H1 (cell line): Measurements from ENCODE around the gene TFB2M.

Source experiments
- BRCA1 ChIP-seq: IDR thresholded peaks from 2 replicates; pipeline ENCODE4 v1.6.1; 2012; ENCODE audit warnings: low read depth, low read length, improper control_type of control experiment
- E2F6 ChIP-seq: IDR thresholded peaks from 2 replicates; pipeline ENCODE4 v1.6.1; 2012; ENCODE audit warnings: inconsistent platforms
- EP300 ChIP-seq, 2 experiments: IDR thresholded peaks; 1 replicate in 1 of 2; 2 replicates in 1 of 2; pipeline ENCODE4 v1.6.1; 2011 to 2012; ENCODE audit warnings: low read depth in 2 of 2, low read length in 2 of 2, mild to moderate bottlenecking in 2 of 2, borderline replicate concordance in 1 of 2, inconsistent platforms in 1 of 2, moderate library complexity in 1 of 2
- EZH2 ChIP-seq: fragments of 200-600 bp; sonication (generic); IDR thresholded peaks from 2 replicates; pipeline ENCODE4 v1.7.1; 2012; ENCODE audit warnings: low read depth, mild to moderate bottlenecking, moderate library complexity, low read length, inconsistent platforms; ENCODE audit not compliant: severe bottlenecking
- KDM5A ChIP-seq: fragments of 200-600 bp; IDR thresholded peaks from 2 replicates; pipeline ENCODE4 v1.7.1; 2012; ENCODE audit warnings: mild to moderate bottlenecking, low read length, inconsistent platforms, mixed read lengths
- NRF1 ChIP-seq: IDR thresholded peaks from 2 replicates; pipeline ENCODE4 v1.6.1; 2011; ENCODE audit warnings: mild to moderate bottlenecking, low read depth, low read length, improper control_type of control experiment
- POLR2A ChIP-seq, 2 experiments: IDR thresholded peaks; 1 replicate in 1 of 2; 2 replicates in 1 of 2; pipeline ENCODE4 v1.6.1; 2011; ENCODE audit warnings: low read depth in 2 of 2, low read length in 2 of 2, mild to moderate bottlenecking in 2 of 2; ENCODE audit errors: control extremely low read depth in 1 of 2
- POLR2AphosphoS5 ChIP-seq: IDR thresholded peaks from 2 replicates; pipeline ENCODE4 v1.6.1; 2011; ENCODE audit warnings: low read depth, low read length
- RFX5 ChIP-seq: IDR thresholded peaks from 2 replicates; pipeline ENCODE4 v1.6.1; 2011; ENCODE audit warnings: low read depth, low read length, improper control_type of control experiment, borderline replicate concordance
- SRF ChIP-seq: IDR thresholded peaks from 2 replicates; pipeline ENCODE4 v1.6.1; 2011; ENCODE audit warnings: mild to moderate bottlenecking, low read depth, low read length, moderate library complexity
- TAF1 ChIP-seq: IDR thresholded peaks from 2 replicates; pipeline ENCODE4 v1.6.1; 2011; ENCODE audit warnings: mild to moderate bottlenecking, low read depth, low read length
- TF ChIP-seq, protein P1 (sequence below), 3 experiments: IDR thresholded peaks; 1 replicate in 2 of 3; 2 replicates in 1 of 3; pipeline versions ENCODE4 v1.5.1 to v1.6.1; 2011; ENCODE audit warnings: low read length in 3 of 3, mild to moderate bottlenecking in 3 of 3, inconsistent platforms in 2 of 3, low read depth in 1 of 3, moderate library complexity in 1 of 3; ENCODE audit not compliant: insufficient read depth in 1 of 3; ENCODE audit errors: control extremely low read depth in 1 of 3
- TF ChIP-seq, protein P2 (sequence below): IDR thresholded peaks from 2 replicates; pipeline ENCODE4 v1.6.1; 2012; ENCODE audit warnings: inconsistent platforms

- TF ChIP-seq BRCA1 (no peak), EZH2 (no peak), POLR2AphosphoS5 (no peak), E2F6 (no peak), TAF1 (no peak), KDM5A (no peak), RFX5 (no peak), POLR2A (IDR thresholded peaks at IDR 0.05; ENCODE audit: control extremely low read depth in 1 of 2, low read depth in 2 of 2, low read length in 2 of 2) (no peak), SRF (no peak), NRF1 (no peak), EP300 (IDR thresholded peaks at IDR 0.05; ENCODE audit: borderline replicate concordance in 1 of 2, low read depth in 2 of 2, low read length in 2 of 2) (no peak)
- TF ChIP-seq, protein P1, sequence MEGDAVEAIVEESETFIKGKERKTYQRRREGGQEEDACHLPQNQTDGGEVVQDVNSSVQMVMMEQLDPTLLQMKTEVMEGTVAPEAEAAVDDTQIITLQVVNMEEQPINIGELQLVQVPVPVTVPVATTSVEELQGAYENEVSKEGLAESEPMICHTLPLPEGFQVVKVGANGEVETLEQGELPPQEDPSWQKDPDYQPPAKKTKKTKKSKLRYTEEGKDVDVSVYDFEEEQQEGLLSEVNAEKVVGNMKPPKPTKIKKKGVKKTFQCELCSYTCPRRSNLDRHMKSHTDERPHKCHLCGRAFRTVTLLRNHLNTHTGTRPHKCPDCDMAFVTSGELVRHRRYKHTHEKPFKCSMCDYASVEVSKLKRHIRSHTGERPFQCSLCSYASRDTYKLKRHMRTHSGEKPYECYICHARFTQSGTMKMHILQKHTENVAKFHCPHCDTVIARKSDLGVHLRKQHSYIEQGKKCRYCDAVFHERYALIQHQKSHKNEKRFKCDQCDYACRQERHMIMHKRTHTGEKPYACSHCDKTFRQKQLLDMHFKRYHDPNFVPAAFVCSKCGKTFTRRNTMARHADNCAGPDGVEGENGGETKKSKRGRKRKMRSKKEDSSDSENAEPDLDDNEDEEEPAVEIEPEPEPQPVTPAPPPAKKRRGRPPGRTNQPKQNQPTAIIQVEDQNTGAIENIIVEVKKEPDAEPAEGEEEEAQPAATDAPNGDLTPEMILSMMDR (IDR thresholded peaks at IDR 0.05; ENCODE audit: control extremely low read depth in 1 of 3, insufficient read depth in 1 of 3, low read depth in 1 of 3, low read length in 3 of 3), result no peak
- TF ChIP-seq, protein P2, sequence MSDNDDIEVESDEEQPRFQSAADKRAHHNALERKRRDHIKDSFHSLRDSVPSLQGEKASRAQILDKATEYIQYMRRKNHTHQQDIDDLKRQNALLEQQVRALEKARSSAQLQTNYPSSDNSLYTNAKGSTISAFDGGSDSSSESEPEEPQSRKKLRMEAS, result no peak
These were observed 49.9 kb downstream of the TFB2M start for GRCh38 chr1:246516126-246516525.
